ENCODE data around the gene TNIK.
A peak's percentile ranks its signal among the peaks of the same experiment; 100 is the strongest.

TNIK gene

DNA sequence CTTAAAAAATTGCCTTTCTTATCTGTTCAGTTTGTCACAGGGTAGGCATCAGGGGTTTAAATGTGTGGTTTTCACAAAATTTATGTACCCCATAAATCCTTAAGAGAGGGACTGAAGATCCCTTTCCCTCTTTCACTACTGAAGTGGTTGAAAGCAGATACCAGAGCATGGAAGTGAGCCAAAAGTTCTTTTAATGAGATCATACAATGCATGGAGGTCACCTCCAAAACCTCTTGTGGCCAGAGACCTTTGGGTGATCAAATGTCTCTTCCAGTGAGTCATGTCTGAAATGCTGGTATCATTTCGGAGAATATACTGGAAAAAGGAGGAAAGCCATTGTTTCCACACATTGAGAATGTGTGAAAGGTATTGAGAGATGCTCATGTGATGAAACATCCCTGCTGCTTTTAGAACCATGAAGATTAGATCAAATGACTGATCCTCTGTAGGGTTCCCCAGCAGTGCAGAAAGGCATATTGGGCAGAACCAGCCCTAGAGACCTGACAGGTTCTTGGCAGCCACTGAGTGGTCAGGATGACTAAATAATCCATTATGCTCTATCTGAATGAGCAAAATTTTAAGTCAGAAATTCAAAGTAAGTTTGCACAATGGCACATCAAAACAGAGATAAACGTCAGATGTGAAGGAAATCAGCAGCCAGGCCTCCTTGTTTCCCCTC lies 267.9 kb downstream of the TNIK start:
- ChIA-PET POLR2A (no interaction called here), CTCF (interaction anchor here (2.0 kb wide), 1 partner anchor 374 kb away, joined by 7 read pairs; no protein-coding TSS in a partner anchor)
- no peak for TF ChIP-seq CTCF (IDR thresholded peaks at IDR 0.05; ENCODE audit: insufficient read depth, low read length, missing control alignments)
- no peak overlapping the region for H3K4me3 ChIP-seq (ENCODE audit: low read depth, low read length)
- DNase-seq (ENCODE audit: low read depth, low spot score) = peak; percentile 40

DNA sequence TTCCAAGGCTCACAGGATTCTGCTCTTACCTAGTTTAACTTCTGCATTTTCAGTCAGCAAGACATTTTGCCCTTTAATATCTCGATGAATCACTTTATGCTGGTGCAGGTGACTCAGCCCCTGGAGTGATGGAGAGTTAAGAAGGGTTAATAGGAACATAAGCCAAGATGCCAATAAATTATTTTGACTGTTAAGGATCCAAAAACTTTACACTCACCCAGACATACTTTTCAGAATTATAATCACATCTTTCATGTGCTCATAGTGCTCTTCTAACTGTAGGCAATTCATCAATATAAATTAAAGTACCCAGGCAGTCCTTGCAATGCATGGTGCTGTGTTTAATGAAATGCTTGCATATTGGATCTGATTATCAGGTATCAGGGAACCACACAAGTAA lies 269.5 kb downstream of the TNIK start:
- DNase-seq (ENCODE audit: low read depth, low spot score) = no peak
- POLR2A ChIA-PET = no interaction called here
- CTCF ChIA-PET = interaction anchor here (6.1 kb wide), 1 partner anchor 375 kb away, joined by 92 read pairs; no protein-coding TSS in a partner anchor
- TF ChIP-seq CTCF (IDR thresholded peaks at IDR 0.05; ENCODE audit: insufficient read depth, low read length, missing control alignments) = no peak
- H3K4me3 ChIP-seq (ENCODE audit: low read depth, low read length) = no peak overlapping the region

- ChIA-PET CTCF (interaction anchor here (0.9 to 6.1 kb wide), 12 partner anchors 11 to 376 kb away, joined by 3 to 92 read pairs (median 4); no protein-coding TSS in a partner anchor), POLR2A (no interaction called here)
- TF ChIP-seq CTCF (IDR thresholded peaks at IDR 0.05; ENCODE audit: insufficient read depth, low read length, missing control alignments) = no peak
- no peak for DNase-seq (ENCODE audit: low read depth, low spot score)
- H3K4me3 ChIP-seq (ENCODE audit: low read depth, low read length) = no peak overlapping the region
These were observed 270.7 kb downstream of the TNIK start for GRCh38 chr3:171189394-171190080.

DNA sequence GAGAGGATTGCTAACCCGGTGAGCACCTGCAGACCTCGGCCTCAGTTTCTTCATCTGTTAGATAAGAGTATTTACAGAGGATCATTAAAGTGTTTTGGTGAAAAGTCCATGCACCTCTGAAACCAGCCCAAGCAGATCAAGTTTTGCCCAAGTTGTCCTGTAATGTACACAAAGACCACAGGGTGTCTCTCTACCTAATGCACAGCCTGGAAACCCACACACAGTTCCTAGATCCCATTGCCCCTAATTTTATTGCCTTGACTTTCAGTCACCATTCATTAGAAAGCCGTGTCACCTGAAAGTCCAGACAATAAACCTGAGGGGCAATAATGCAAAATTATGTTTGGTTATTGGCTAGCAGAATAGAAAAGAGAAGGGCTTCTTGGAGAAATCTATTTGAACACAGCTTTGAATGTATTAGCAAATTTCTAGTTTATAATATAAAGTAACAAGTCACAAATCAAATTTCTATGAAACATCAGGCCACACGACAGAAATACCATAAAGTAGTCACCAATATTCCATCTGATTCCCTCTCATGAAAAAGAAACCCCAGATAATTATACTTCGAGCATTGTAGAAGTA lies 272.4 kb downstream of the TNIK start:
- peak; percentile 59 for TF ChIP-seq CTCF (IDR thresholded peaks at IDR 0.05; ENCODE audit: insufficient read depth, low read length, missing control alignments)
- POLR2A ChIA-PET = interaction anchor here (0.7 kb wide), 1 partner anchor 28 kb away, joined by 3 read pairs; no protein-coding TSS in a partner anchor
- CTCF ChIA-PET = interaction anchor here (0.6 to 6.1 kb wide), 29 partner anchors 9 to 377 kb away, joined by 3 to 92 read pairs (median 4); partner anchors contain the start of gene TNIK
- DNase-seq (ENCODE audit: low read depth, low spot score) = no peak
- no peak overlapping the region for H3K4me3 ChIP-seq (ENCODE audit: low read depth, low read length)

GRCh38 chr3:171186817-171187500 lies 273.2 kb downstream of the TNIK start:
- POLR2A ChIA-PET = no interaction called here
- H3K4me3 ChIP-seq (ENCODE audit: low read depth, low read length) = no peak overlapping the region
- CTCF ChIA-PET = interaction anchor here (0.7 to 6.1 kb wide), 19 partner anchors 9 to 378 kb away, joined by 3 to 92 read pairs (median 3); partner anchors contain the start of gene TNIK
- DNase-seq (ENCODE audit: low read depth, low spot score) = no peak
- no peak for TF ChIP-seq CTCF (IDR thresholded peaks at IDR 0.05; ENCODE audit: insufficient read depth, low read length, missing control alignments)
